Neural cell (in vitro differentiated cells): ENCODE measurements around the gene PHTF2. TPM values are rescaled to one million over a fixed set of nuclear protein-coding genes. Genes with fewer than 3 reads are reported as not detected.

Source experiments
- H2AFZ ChIP-seq: fragments of 200-600, 300-800 bp; sonication (generic), shearing (Covaris generic); 2 replicates; pipeline ENCODE4 v1.6.0; 2014; ENCODE audit warnings: low read depth, mild to moderate bottlenecking, antibody characterized with exemption, low read length, moderate library complexity
- H3F3A ChIP-seq: fragments of 200-600 bp; shearing (Covaris generic); 2 replicates; pipeline ENCODE4 v1.6.1; 2016; ENCODE audit warnings: mild to moderate bottlenecking, moderate library complexity, mixed read lengths, antibody characterized with exemption, low read length; ENCODE audit not compliant: insufficient read depth, poor library complexity, severe bottlenecking
- H3K27ac ChIP-seq: fragments of 200-600, 300-800 bp; sonication (generic), shearing (Covaris generic); 2 replicates; pipeline ENCODE4 v1.5.1; 2014; ENCODE audit warnings: mild to moderate bottlenecking, low read length, moderate library complexity
- H3K27me3 ChIP-seq: fragments of 300-800, 200-600 bp; sonication (generic), shearing (Covaris generic); 2 replicates; pipeline ENCODE4 v1.6.0; 2014; ENCODE audit warnings: mild to moderate bottlenecking, low read depth, low read length, moderate library complexity; ENCODE audit not compliant: insufficient read depth
- H3K36me3 ChIP-seq: fragments of 300-800, 200-600 bp; sonication (generic), shearing (Covaris generic); 2 replicates; pipeline ENCODE4 v1.5.1; 2014; ENCODE audit warnings: mild to moderate bottlenecking, antibody characterized with exemption, low read length, moderate library complexity; ENCODE audit not compliant: insufficient read depth
- H3K4me2 ChIP-seq: fragments of 300-800, 200-600 bp; sonication (generic), shearing (Covaris generic); 2 replicates; pipeline ENCODE4 v1.6.0; 2014; ENCODE audit warnings: mild to moderate bottlenecking, low read length
- H3K4me3 ChIP-seq: fragments of 300-800, 200-600 bp; sonication (generic), shearing (Covaris generic); 2 replicates; pipeline ENCODE4 v1.5.1; 2014; ENCODE audit warnings: mild to moderate bottlenecking, low read length, moderate library complexity
- H3K79me2 ChIP-seq: fragments of 200-600 bp; shearing (Covaris generic); replicated peaks from 2 replicates; pipeline ENCODE4 v1.6.0; 2014; ENCODE audit warnings: mild to moderate bottlenecking, low read length, moderate library complexity; ENCODE audit not compliant: insufficient read depth
- H3K9ac ChIP-seq: fragments of 300-800, 200-600 bp; sonication (generic), shearing (Covaris generic); 2 replicates; pipeline ENCODE4 v1.6.1; 2016; ENCODE audit warnings: mild to moderate bottlenecking, low read length, mixed read lengths
- H3K9me2 ChIP-seq: fragments of 200-600 bp; shearing (Covaris generic); 2 replicates; pipeline ENCODE4 v1.6.1; 2016; ENCODE audit warnings: mild to moderate bottlenecking, low read length, mixed read lengths; ENCODE audit not compliant: insufficient read depth
- H3K9me3 ChIP-seq: fragments of 200-600, 300-800 bp; sonication (generic), shearing (Covaris generic); 2 replicates; pipeline ENCODE4 v1.6.1; 2016; ENCODE audit warnings: mild to moderate bottlenecking, mixed run types, low read length, moderate library complexity, mixed read lengths
- H4K20me1 ChIP-seq: fragments of 200-600 bp; shearing (Covaris generic); 2 replicates; pipeline ENCODE4 v1.6.1; 2016; ENCODE audit warnings: mild to moderate bottlenecking, mixed run types; ENCODE audit not compliant: insufficient read depth
- CTCF ChIP-seq: fragments of 450-650 bp; IDR thresholded peaks from 2 replicates; pipeline ENCODE4 v1.5.1; 2014; ENCODE audit warnings: antibody characterized with exemption, mild to moderate bottlenecking, moderate library complexity; ENCODE audit not compliant: poor library complexity, severe bottlenecking
- EP300 ChIP-seq: fragments of 450-650 bp; conservative IDR thresholded peaks from 2 replicates; pipeline ENCODE4 v1.6.1; 2014; ENCODE audit warnings: antibody characterized with exemption, mild to moderate bottlenecking, moderate library complexity; ENCODE audit not compliant: poor library complexity, severe bottlenecking
- EZH2 ChIP-seq: fragments of 200-600, 300-800 bp; shearing (Covaris generic), sonication (generic); IDR thresholded peaks from 2 replicates; pipeline ENCODE4 v1.6.1; 2014; ENCODE audit warnings: antibody characterized with exemption, low read length, borderline replicate concordance, mild to moderate bottlenecking; ENCODE audit not compliant: insufficient read depth, poor library complexity, severe bottlenecking
- MXI1 ChIP-seq: fragments of 450-650 bp; conservative IDR thresholded peaks from 2 replicates; pipeline ENCODE4 v1.6.1; 2014; ENCODE audit warnings: antibody characterized with exemption, mild to moderate bottlenecking; ENCODE audit not compliant: poor library complexity, severe bottlenecking
- POLR2AphosphoS5 ChIP-seq: IDR thresholded peaks from 2 replicates; pipeline ENCODE4 v1.6.1; 2012
- RAD21 ChIP-seq: fragments of 450-650 bp; conservative IDR thresholded peaks from 2 replicates; pipeline ENCODE4 v1.6.1; 2014; ENCODE audit warnings: antibody characterized with exemption, mild to moderate bottlenecking, moderate library complexity
- SMC3 ChIP-seq: fragments of 450-650 bp; conservative IDR thresholded peaks from 2 replicates; pipeline ENCODE4 v1.6.1; 2014; ENCODE audit warnings: antibody characterized with exemption, mild to moderate bottlenecking, moderate library complexity; ENCODE audit not compliant: poor library complexity
- TAF1 ChIP-seq: IDR thresholded peaks from 2 replicates; pipeline ENCODE4 v1.6.1; 2012; ENCODE audit warnings: low read depth
- polyA plus RNA-seq: library from polyadenylated mRNA; depleted of rRNA; stranded (reverse); fragments of >200 nt; gene quantifications from 2 replicates; pipeline ENCODE4 v1.2.3, GENCODE V29; 2014
- TF ChIP-seq, protein P1 (sequence below): IDR thresholded peaks from 2 replicates; pipeline ENCODE4 v1.6.1; 2012; ENCODE audit warnings: borderline replicate concordance

The PHTF2 gene
- polyA plus RNA-seq, 1 donor from 2014 or later, result 34.4 TPM

GRCh38 chr7:77771901-77772300 lies 26.7 kb upstream of the PHTF2 start:
- Histone ChIP-seq H3F3A (no peaks in the 10 kb centered on the region), H3K79me2 (no peaks in the 10 kb centered on the region), H3K9ac (no peak overlapping the region), H4K20me1 (no peaks in the 10 kb centered on the region), H2AFZ (no peak overlapping the region), H3K9me2 (no peaks in the 10 kb centered on the region), H3K9me3 (no peaks in the 10 kb centered on the region), H3K36me3 (peaks cover 6% of the 10 kb centered on the region), H3K4me3 (no peak overlapping the region), H3K4me2 (no peak overlapping the region), H3K27ac (no peak overlapping the region), H3K27me3 (no peaks in the 10 kb centered on the region)
- TF ChIP-seq RAD21, result no peak
- TF ChIP-seq CTCF, result no peak
- TF ChIP-seq POLR2AphosphoS5, result no peak
- no peak for TF ChIP-seq SMC3
- TF ChIP-seq EP300, result no peak
- TF ChIP-seq MXI1, result no peak
- TF ChIP-seq TAF1, result no peak
- TF ChIP-seq, protein P1, sequence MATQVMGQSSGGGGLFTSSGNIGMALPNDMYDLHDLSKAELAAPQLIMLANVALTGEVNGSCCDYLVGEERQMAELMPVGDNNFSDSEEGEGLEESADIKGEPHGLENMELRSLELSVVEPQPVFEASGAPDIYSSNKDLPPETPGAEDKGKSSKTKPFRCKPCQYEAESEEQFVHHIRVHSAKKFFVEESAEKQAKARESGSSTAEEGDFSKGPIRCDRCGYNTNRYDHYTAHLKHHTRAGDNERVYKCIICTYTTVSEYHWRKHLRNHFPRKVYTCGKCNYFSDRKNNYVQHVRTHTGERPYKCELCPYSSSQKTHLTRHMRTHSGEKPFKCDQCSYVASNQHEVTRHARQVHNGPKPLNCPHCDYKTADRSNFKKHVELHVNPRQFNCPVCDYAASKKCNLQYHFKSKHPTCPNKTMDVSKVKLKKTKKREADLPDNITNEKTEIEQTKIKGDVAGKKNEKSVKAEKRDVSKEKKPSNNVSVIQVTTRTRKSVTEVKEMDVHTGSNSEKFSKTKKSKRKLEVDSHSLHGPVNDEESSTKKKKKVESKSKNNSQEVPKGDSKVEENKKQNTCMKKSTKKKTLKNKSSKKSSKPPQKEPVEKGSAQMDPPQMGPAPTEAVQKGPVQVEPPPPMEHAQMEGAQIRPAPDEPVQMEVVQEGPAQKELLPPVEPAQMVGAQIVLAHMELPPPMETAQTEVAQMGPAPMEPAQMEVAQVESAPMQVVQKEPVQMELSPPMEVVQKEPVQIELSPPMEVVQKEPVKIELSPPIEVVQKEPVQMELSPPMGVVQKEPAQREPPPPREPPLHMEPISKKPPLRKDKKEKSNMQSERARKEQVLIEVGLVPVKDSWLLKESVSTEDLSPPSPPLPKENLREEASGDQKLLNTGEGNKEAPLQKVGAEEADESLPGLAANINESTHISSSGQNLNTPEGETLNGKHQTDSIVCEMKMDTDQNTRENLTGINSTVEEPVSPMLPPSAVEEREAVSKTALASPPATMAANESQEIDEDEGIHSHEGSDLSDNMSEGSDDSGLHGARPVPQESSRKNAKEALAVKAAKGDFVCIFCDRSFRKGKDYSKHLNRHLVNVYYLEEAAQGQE, result no peak
- no peak for TF ChIP-seq EZH2

DNA sequence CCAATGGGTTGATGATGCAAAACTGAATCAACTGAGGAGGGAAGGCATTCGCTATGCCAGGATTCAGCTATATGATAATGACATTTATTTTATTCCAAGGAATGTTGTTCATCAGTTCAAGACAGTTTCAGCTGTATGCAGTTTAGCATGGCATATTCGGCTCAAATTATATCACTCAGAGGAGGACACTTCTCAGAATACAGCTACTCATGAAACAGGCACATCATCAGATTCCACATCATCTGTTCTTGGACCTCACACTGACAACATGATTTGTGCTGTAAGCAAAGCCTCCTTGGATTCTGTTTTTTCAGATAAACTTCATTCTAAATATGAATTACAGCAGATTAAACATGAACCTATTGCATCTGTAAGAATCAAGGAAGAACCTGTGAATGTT lies 20.0 kb upstream of the PHTF2 start:
- H3K4me2 ChIP-seq, result no peak overlapping the region
- no peaks in the 10 kb centered on the region for H3K9me2 ChIP-seq
- H3K9me3 ChIP-seq, result no peaks in the 10 kb centered on the region
- no peaks in the 10 kb centered on the region for H3K79me2 ChIP-seq
- no peak overlapping the region for H2AFZ ChIP-seq
- no peaks in the 10 kb centered on the region for H3K36me3 ChIP-seq
- no peaks in the 10 kb centered on the region for H3F3A ChIP-seq
- H3K4me3 ChIP-seq, result no peak overlapping the region
- H3K9ac ChIP-seq, result no peak overlapping the region
- H3K27ac ChIP-seq, result no peak overlapping the region
- no peaks in the 10 kb centered on the region for H3K27me3 ChIP-seq
- TF ChIP-seq EZH2 (no peak), POLR2AphosphoS5 (no peak), EP300 (no peak), CTCF (no peak), MXI1 (no peak), SMC3 (no peak), TAF1 (no peak), RAD21 (no peak)
- TF ChIP-seq, protein P1, result no peak
- H4K20me1 ChIP-seq, result no peaks in the 10 kb centered on the region
